ENCODE measurements around the gene SLC1A5.
"Not testable (repeated sequence)": the region's sequence is repeated elsewhere in the genome, so short reads cannot be mapped to it uniquely, and the experiment has no call there.

SLC1A5 gene

DNA sequence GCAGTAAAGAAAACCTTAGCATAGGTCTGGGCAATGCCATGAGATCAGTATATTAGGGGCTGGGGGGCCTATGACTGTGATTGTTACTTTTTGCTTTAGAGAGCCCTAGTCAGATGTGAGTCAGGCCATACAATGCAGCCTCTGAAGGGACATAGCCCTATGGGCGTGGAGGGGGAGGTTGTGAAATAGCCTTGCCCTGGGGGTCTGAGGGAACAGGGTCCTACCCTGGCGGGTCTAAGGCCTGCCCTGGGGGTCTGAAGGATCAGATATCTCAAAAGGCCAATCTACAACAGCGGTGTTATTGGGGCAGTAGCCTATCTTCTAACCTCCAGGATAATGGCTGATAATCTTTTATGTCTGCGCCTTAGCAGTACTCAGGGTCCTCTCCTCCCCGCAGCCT lies 13.8 kb upstream of the SLC1A5 start:
- no peak for DNase-seq

DNA sequence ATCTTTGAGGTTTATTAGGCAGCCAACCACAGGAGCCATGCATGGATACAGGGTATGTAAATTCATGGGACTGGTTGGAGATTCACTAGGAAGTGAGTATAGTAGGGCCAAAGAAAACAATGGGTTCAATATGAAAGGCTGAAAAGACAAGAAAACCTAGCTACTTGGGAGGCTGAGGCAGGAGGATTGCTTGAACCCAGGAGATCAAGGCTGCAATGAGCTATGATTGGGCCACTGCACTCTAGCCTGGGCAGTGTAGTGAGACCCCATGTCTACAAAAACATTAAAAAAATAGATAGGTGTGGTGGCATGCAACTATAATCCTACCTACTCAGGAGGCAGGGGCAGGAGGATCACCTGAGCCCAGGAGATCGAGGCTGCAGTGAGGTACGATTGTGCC lies 10.3 kb upstream of the SLC1A5 start:
- no peak for DNase-seq

DNA sequence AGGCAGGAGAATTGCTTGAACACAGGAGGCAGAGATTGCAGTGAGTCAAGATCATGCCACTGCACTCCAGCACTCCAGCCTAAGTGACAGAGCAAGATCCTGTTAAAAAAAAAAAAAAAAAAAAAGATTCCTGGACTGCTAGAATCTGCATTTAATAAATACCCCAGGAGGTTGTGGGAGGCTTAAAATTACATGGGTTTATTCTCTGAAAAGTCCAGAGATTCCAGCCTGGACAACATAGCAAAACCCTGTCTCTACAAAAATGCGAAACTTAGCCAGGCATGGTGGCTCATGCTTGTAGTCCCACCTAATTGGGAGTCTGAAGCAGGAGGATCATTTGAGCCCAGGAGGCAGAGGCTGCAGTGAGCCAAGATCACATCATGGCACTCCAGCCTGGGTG lies 9.5 kb upstream of the SLC1A5 start:
- DNase-seq: no peak

DNA sequence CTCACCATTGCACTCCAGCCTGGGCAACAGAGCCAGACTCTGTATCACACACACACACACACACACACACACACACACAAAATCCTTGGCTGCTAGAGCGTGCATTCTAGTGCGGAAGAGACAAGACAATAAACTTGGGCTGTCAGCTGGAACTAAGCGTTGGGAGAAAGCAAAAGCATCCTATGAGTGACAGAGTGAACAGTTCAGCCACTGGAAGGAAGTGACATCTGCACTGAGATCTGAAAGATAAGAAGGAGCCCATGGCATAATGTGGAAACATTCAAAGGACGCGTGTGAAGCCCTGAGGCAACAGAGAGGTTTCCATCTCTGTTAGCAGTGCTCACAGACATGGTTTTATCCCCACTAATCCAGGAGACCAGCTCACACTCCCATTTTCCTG lies 3.5 kb upstream of the SLC1A5 start:
- no peak for DNase-seq

DNA sequence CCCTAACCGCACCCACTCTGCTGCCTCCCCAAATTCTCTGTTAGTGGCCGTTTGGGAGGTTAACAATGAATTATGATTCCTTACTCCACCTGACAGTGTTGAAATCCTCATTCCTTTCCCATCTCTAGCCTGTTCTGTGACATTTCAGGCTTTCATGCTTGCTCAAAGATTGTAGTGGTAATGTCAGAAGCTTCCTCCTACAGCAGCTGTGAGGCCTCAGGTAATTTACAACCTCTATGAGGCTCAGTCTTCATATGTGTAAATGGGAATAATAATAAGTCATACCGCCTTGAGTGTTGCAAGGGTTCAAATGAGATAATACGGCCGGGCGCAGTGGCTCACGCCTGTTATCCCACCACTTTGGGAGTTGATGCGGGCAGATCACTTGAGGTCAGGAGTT lies 977 bp upstream of the SLC1A5 start:
- DNase-seq: no peak

DNA sequence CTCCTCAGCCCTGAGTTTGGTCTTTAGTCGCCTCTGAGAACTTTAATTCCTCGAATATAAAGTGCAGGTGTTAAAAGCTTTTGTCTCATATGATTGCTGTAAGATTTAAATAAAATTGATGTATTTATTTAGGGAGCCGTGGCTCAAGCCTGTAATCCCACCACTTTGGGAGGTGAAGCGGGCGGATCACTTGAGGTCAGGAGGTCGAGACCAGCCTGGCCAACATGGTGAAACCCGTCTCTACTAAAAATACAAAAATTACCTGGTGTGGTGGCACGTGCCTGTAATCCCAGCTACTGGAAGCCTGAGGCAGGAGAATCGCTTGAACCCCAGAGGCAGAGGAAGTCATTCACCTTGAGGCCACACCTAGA lies 559 bp upstream of the SLC1A5 start:
- no peak for DNase-seq

DNA sequence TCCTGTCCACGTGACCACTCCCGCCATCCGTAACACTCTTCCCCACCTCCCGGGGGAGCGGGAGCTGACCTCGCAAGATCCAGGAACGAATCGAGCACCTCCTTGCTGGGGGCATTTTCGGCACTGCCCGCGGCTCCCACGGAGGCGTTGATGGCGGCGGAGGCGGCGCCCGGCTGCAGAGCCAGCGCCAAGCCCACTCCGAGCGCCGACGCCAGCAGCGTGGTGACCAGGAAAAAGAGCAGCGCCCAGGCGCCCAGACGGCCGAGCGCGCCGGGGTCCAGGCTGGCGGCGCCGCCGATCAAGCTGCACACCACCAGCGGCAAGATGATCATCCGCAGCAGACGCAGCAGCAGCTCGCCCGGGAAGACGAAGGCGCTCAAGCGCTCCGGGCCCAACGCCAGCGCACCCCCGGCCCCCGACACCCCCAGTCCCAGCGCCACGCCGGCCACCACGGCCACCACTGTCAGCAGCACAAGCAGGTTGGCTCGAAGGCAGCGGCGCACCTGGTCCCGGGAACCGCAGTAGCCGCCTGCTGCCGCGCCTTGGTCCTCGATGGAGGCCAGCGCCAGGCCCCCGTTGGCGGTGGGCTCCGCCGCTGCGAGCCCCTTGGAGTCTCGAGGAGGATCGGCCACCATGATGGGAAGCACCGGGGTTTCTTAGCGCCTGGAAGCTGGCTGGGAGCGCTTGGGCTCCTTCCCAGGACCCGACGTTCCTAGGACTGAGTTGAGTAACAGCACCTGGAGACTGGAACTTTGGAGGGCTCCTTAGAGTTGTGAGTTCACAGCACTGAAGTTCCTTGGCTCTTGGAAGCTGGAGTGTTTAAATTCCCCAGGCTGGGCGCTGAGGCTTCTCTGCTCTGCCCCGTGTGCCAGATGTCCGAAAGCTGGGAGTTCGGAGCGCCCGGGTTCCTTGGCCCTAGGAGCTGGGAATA lies 798 bp downstream of the SLC1A5 start:
- peak in 1 of 58 donors; percentile 24 for DNase-seq

DNA sequence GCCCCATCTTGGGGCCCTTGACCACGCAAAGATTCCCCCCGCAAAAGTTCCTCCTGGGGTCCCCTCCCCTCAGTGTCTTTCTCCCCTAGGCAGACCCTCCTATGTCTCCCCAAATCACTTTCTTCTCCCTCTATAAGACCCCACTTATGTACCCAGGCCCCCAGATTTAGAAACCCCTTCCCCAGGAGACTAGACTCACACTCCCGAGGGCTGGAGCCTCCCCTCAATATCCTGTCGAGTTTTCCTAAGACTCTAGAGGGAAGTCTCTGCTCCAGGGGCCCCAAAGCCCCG lies 1.4 kb downstream of the SLC1A5 start:
- DNase-seq: peak in 1 of 58 donors; percentile 5

DNA sequence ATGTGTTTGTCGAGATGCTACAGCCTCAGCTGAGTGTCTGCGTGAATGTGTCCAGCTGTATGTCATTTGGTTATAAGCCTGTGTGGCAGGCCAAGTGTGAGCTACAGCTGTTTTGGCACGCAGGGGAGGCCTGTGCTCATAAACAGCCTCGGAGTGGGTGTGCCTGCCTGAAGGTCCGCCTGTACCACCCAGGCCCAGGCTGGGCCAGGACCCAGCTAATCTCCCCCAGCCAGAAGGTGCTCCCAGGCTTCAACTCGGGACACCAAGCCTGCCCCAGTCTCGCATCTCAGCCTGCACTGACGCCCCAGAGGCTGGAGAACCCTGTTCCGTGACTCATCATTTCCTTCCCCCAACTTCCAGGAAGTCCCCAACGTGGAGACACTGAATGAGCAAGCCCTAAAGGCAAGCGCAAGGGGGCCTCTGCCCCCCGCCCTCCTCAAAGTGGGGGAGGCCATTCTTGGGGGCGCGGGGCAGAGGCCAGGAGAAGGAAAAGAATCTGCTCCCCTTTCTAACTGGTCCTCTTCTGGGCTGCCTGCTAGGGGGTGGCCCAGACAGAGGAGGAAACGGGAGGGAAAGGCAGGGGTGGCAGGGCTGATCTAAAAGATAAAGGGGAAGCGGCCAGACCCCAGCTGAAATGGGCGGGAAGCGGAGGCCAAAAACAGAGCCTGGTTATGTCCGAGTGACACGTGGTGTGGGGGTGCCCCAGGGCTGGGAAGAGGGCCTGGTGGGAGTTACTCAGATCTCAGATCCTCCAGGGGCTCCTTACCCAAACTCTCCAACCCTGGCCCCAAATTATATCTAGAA lies 2.0 kb downstream of the SLC1A5 start:
- peak in 15 of 58 donors; percentile 4 to 42 (median 20) for DNase-seq

DNA sequence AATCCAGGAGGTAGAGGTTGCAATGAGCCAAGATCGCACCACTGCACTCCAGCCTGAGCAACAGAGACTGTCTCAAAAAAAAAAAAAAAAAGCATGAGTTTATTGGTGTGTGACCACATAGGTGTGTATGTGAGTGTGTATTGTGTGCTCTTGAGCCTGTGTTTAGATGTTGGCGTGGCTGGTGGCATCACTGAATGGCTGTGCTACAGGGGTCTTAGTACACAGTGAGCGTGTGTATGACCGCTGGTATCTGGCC lies 2.5 kb downstream of the SLC1A5 start:
- no peak for DNase-seq

DNA sequence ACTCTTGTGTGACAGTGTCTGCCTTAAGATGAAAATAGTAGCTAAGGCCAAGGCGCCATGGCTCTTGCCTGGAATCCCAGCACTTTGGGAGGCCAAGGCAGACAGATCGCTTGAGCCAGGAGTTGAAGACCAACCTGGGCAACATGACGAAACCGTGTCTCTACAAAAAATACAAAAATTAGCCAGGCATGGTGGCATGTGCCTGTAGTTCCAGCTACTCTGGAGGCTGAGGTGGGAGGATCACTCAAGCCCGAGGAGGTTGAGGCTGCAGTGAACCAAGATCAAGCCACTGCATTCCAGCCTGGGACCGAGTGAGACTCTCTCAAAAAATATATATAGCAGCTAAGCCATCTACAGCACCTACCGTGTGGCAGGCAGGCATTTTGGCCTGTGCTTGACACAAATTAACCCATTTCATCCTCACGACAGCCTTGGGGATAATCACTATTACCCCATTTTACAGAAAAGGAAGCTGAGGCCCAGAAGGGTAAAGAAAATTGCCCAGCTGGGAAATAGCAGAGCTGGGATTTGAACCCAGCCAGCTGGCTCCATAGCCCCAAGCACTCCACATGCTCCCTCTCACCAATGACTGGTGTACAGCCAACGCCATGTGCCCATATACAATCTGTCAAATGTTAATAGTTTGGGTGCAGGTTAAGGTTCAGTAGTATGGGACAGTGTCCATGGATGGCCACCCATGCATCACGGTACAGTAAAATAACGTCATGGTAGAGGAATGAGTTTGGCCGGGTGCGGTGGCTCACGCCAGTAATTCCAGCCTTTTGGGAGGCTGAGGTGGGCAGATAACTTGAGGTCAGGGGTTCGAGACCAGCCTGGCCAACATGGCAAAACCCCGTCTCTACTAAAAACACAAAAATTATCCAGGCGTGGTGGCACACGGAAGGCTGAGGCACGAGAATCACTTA lies 3.1 kb downstream of the SLC1A5 start:
- no peak for DNase-seq

DNA sequence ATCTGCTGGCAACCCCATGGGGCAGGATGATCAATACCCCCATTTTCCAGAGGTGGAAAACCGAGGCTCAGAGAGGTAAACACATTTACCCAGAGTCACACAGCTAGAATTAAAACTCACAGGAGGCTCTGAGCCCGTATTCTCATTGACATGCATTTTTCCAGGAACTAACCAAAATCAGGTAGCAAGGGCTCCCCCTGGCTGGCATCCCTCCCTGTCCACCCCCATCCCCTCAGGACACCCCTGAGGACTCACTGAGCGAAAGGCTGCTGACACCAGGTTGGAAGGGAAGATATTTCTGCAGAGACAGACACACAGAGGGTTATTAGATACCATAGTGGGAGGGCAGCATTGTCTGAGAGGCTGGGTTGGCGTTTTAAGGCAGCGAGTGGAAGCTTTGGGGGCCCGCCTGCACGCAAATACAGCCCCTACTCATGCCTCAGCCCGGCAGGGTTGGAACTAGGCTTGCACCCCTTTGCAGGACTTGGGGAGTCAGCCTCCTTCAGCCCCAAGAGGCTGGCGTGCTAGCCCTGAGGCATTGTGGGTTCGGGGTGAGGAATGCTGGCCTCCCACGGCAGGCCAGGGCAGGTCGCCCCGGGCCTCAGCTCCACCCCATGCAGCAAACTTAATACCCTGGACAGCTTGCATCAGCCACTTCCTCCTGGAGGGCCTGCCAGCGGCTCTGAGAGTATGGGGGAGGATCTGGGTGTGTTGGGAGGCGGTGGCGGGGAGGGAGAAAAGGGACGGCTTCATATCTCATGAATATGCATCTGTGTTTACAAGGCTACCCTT lies 3.9 kb downstream of the SLC1A5 start:
- DNase-seq: peak in 3 of 58 donors; percentile 29 to 46 (median 31)

DNA sequence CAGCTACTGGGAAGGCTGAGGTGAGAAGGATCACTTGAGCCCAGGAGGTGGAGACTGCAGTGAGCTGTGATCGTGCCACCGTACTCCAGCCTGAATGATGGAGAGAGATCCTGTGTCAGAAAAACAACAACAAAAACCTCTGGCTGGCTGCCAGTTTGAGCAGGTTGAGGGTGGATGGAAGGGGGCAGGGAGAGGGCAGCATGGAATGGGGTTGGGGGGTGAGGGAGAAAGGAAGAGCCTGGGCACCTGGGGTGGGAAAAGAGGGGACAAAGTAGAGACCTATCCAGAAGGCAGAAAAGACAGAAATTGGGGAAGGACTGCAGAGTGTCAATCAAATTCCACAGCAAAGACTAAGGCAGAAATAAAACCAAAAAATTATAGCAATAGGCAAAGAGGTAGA lies 4.7 kb downstream of the SLC1A5 start:
- no peak for DNase-seq

DNA sequence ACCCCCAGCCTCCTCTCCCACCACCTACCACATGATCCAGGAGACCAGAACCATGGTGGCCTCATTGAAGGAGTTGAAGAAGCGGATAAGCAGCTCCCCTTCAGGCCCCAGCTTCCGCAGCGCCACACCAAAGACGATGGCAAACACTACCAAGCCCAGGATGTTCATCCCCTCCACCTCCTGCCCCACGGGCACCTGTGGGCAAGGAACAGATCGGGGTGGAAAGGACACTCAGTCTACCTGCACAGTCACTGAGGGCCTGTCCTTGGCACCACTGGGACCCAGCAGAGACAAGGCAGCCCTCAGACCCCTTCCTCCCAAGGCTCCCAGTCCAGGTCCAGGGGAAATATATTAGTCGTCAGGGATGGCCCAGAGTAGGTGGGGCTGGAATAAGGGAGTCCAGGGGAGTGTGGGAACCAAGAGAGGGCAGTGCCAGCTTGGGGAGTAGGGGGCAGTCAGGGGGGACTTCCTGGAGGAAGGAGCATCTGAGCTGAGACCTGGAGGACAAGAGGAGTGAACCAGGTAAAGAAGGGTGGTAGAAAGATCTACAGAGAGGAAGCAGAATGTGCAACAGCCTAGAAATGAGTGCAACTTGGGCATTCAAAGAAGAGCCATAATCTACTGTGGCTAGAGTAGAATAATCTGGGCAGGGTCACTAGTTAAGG lies 5.9 kb downstream of the SLC1A5 start:
- no peak for DNase-seq

DNA sequence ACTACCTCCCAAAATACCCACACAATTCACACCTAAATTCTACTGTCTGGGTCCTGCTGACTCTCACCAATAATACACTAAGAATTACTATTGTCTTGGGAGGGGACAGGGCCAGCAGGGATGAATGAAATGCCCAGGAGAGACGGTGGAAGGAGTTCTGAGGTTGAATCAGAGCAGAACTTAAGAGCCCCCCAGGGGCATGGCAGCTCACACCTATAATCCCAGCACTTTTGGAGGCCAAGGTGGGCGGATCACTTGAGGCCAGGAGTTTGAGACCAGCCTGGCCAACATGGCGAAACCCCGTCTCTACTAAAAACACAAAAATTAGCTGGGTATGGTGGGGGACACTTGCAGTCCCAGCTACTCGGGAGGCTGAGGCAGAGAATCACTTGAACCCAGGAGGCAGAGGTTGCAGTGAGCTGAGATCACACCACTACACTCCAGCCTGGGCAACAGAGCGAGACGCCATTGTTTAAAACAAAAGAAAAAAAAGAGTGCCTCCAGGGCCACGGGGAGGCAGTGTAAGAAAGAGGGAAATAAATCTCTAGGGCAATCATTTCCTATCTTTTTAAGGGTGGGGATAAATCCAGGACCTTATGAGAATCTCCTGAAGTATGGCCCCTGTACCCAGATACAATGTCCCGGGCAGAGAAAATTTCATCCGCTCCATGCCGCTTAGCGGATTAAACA lies 10.3 kb downstream of the SLC1A5 start:
- DNase-seq: not testable (repeated sequence)

DNA sequence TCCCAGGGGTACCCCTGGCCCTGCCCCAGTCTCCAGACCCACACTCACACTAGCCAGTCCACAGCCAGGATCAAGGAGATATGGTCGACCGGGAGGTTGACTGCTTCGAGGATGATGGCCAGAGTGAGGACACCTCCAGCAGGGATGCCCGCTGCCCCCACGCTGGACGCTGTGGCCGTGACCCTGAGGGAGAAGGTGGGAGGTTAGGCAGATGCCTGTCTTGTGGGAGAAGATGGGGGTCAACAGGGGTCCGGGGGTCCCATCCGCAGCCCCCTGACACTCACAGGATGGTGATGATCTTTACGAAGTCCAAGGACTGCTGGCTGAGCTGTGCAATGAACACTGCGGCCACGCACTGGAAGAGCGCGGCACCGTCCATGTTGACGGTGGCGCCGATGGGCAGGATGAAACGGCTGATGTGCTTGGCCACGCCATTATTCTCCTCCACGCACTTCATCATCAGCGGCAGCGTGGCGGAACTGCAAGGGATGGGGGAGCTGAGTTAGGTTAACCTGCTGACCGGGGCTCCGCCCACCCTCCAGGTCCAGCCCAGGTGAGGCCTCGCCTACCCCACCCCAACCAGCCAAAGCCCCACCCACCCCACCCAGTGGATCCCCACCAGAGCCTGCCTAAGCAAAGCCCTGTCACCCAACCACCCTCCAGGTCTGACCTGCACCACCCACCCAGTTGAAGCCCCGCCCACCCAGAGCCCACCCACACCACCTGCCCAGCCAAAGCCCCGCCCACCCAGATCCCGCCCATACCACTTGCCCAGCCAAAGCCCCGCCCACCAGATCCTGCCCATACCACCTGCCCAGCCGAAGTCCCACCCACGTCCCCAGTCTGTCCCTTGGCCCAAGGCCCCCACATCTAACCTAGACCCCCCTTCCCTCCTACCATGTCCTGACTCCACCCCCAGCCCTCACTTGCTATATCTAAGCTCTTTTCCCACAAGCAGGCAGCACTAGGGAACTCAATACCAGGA lies 11.2 kb downstream of the SLC1A5 start:
- DNase-seq: no peak

DNA sequence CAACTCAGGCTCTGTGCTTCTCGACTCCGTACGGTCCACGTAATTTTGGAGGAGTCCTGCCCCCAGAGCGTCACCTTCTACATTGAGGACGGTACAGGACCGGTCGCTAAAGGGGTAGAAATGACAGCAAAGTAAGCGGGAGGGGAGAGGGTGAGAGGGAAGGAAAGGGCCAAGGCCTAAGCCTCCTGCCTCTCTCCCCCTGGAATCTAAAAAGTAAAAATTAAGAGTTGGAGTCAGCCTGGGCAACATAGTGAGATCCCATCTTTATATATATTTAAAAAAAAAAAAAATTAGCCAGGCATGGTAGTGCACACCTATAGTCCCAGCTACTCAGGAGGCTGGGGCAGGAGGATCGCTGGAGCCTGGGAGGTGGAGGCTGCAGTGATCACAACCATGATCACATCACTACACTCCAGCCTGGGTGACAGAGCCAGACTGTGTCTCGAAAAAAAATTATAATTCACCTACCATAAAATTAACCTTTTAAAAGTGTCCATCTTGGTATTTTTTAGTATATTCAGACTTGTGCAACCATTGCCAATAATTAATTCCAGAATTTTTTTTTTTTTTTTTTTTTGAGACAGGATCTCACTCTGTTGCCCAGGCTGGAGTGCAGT lies 12.6 kb downstream of the SLC1A5 start:
- no peak for DNase-seq

DNA sequence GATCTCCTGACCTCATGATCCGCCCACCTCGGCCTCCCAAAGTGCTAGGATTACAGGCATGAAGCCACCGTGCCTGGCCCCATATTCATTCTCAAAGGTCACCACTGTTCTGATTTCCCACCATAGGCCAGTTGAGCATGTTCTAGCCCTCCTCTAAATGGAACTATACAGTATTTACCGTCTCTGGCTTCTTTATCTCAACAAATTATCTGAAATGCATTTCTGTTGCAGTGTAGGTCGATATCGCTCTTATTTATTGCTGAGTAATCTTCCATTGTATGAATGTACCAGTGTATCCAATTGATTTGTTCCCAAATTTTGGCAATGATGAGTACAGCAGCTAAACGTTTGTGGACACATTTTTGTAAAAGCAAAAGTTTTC lies 15.4 kb downstream of the SLC1A5 start:
- no peak for DNase-seq
